OCI-LY1 (cell line): ENCODE results near the gene ADAM8.

ENCODE experiments used
- EZH2 ChIP-seq: fragments of 200-600 bp; sonication (generic), shearing (Covaris generic); IDR thresholded peaks from 2 replicates; pipeline ENCODE4 v1.8.0; 2017; ENCODE audit warnings: borderline replicate concordance, mixed run types, mild to moderate bottlenecking, antibody characterized with exemption, low read length, moderate library complexity, mixed read lengths
- TF ChIP-seq, protein P1 (sequence below): fragments of 200-600 bp; sonication (generic), shearing (Covaris generic); IDR thresholded peaks from 2 replicates; pipeline ENCODE4 v1.5.1; 2017; ENCODE audit warnings: mild to moderate bottlenecking, antibody characterized with exemption, low read length, moderate library complexity, mixed read lengths

DNA sequence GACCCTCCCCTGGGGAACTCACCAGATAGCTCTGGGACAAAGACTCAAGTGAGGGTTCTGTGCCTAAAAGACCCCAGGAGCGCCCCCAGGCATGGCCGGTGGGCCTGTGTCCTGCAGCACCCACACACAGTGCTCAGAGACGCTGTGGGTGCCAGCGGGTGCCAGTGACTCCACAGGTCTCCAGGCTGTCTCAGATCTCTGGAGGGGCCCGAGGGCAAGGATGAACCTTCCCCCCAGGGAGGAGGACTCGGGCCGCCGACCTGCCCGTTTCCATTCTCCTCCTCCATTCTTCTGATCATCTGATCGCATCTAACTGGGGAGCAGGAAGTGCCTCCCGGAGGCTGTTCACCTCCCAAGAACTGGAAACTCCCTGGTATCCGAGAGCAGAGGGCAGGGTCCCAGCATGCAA is 980 bp downstream of the ADAM8 start:
- TF ChIP-seq EZH2 = no peak
- TF ChIP-seq, protein P1, sequence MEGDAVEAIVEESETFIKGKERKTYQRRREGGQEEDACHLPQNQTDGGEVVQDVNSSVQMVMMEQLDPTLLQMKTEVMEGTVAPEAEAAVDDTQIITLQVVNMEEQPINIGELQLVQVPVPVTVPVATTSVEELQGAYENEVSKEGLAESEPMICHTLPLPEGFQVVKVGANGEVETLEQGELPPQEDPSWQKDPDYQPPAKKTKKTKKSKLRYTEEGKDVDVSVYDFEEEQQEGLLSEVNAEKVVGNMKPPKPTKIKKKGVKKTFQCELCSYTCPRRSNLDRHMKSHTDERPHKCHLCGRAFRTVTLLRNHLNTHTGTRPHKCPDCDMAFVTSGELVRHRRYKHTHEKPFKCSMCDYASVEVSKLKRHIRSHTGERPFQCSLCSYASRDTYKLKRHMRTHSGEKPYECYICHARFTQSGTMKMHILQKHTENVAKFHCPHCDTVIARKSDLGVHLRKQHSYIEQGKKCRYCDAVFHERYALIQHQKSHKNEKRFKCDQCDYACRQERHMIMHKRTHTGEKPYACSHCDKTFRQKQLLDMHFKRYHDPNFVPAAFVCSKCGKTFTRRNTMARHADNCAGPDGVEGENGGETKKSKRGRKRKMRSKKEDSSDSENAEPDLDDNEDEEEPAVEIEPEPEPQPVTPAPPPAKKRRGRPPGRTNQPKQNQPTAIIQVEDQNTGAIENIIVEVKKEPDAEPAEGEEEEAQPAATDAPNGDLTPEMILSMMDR = peak; percentile 39; the same call in 1 of the 2 replicates
